H9 (cell line): ENCODE data around the gene GALNT17. TPM values are rescaled to one million over a fixed set of nuclear protein-coding genes. Genes with fewer than 3 reads are reported as not detected.

Experiments used
- DNase-seq: peaks from one replicate; pipeline ENCODE4 v3.0.0-alpha.2; 2017
- H2AFZ ChIP-seq: one replicate; pipeline ENCODE4 v1.6.1; 2013; ENCODE audit warnings: mild to moderate bottlenecking, low read length, control low read depth, moderate library complexity
- H2AK5ac ChIP-seq: 2 replicates; pipeline ENCODE4 v1.6.1; 2013; ENCODE audit warnings: low read length, control low read depth, mixed read lengths; ENCODE audit not compliant: insufficient read length
- H2BK120ac ChIP-seq: one replicate; pipeline ENCODE4 v1.6.1; 2013; ENCODE audit warnings: low read depth, mild to moderate bottlenecking, low read length, control low read depth, inconsistent platforms; ENCODE audit not compliant: poor library complexity, severe bottlenecking
- H2BK12ac ChIP-seq: 2 replicates; pipeline ENCODE4 v1.6.1; 2013; ENCODE audit warnings: low read length, control low read depth, mixed read lengths, low read depth; ENCODE audit not compliant: insufficient read length
- H2BK15ac ChIP-seq: 2 replicates; pipeline ENCODE4 v1.6.1; 2013; ENCODE audit warnings: low read depth, low read length, control low read depth
- H2BK20ac ChIP-seq: one replicate; pipeline ENCODE4 v1.6.1; 2013; ENCODE audit warnings: low read depth, mild to moderate bottlenecking, low read length, control low read depth, inconsistent platforms; ENCODE audit not compliant: poor library complexity, severe bottlenecking
- H2BK5ac ChIP-seq: 2 replicates; pipeline ENCODE4 v1.6.1; 2013; ENCODE audit warnings: low read length, control low read depth, mixed read lengths; ENCODE audit not compliant: insufficient read length
- H3K14ac ChIP-seq: 2 replicates; pipeline ENCODE4 v1.6.1; 2013; ENCODE audit warnings: low read length, control low read depth; ENCODE audit not compliant: insufficient read depth
- H3K18ac ChIP-seq: 2 replicates; pipeline ENCODE4 v1.6.1; 2013; ENCODE audit warnings: low read depth, mild to moderate bottlenecking, mixed read lengths, low read length, control low read depth; ENCODE audit not compliant: insufficient read length
- H3K23ac ChIP-seq: 2 replicates; pipeline ENCODE4 v1.6.1; 2013; ENCODE audit warnings: low read length, control low read depth, mixed read lengths, low read depth; ENCODE audit not compliant: insufficient read length
- H3K23me2 ChIP-seq: 2 replicates; pipeline ENCODE4 v1.6.1; 2013; ENCODE audit warnings: low read depth, mild to moderate bottlenecking, mixed read lengths, low read length, control low read depth; ENCODE audit not compliant: insufficient read length, poor library complexity, severe bottlenecking
- H3K27ac ChIP-seq: 2 replicates; pipeline ENCODE4 v1.5.1; 2013; ENCODE audit warnings: low read length, control low read depth, mixed read lengths, low read depth; ENCODE audit not compliant: insufficient read length
- H3K27me3 ChIP-seq: 2 replicates; pipeline ENCODE4 v1.6.1; 2013; ENCODE audit warnings: low read length, control low read depth, inconsistent platforms; ENCODE audit not compliant: insufficient read depth
- H3K4ac ChIP-seq: 2 replicates; pipeline ENCODE4 v1.6.1; 2013; ENCODE audit warnings: low read depth, mild to moderate bottlenecking, control low read depth, inconsistent platforms, low read length, moderate library complexity
- H3K4me1 ChIP-seq: 2 replicates; pipeline ENCODE4 v1.6.1; 2013; ENCODE audit warnings: low read length, control low read depth, inconsistent platforms; ENCODE audit not compliant: insufficient read depth
- H3K4me2 ChIP-seq: 2 replicates; pipeline ENCODE4 v1.6.1; 2013; ENCODE audit warnings: low read length, control low read depth, mixed read lengths; ENCODE audit not compliant: insufficient read length, insufficient read depth
- H3K56ac ChIP-seq: 2 replicates; pipeline ENCODE4 v1.6.1; 2013; ENCODE audit warnings: low read depth, mild to moderate bottlenecking, mixed read lengths, low read length, control low read depth; ENCODE audit not compliant: insufficient read length
- H3K79me1 ChIP-seq: 2 replicates; pipeline ENCODE4 v1.6.1; 2013; ENCODE audit warnings: low read depth, mild to moderate bottlenecking, moderate library complexity, low read length, control low read depth, inconsistent platforms; ENCODE audit not compliant: insufficient read depth, poor library complexity, severe bottlenecking
- H3K79me2 ChIP-seq: 2 replicates; pipeline ENCODE4 v1.6.1; 2013; ENCODE audit warnings: low read length, control low read depth, inconsistent platforms; ENCODE audit not compliant: insufficient read depth
- H3K9ac ChIP-seq: 2 replicates; pipeline ENCODE4 v1.6.1; 2013; ENCODE audit warnings: low read length, control low read depth, mixed read lengths; ENCODE audit not compliant: insufficient read length; ENCODE audit errors: extremely low read depth
- H3K9me3 ChIP-seq: one replicate; pipeline ENCODE4 v1.6.1; 2013; ENCODE audit warnings: low read depth, low read length, inconsistent platforms; ENCODE audit not compliant: control insufficient read depth
- H3T11ph ChIP-seq: one replicate; pipeline ENCODE4 v1.6.1; 2013; ENCODE audit warnings: mild to moderate bottlenecking, low read length, control low read depth, inconsistent platforms
- H4K20me1 ChIP-seq: one replicate; pipeline ENCODE4 v1.6.1; 2013; ENCODE audit not compliant: control insufficient read depth, insufficient read length, insufficient read depth
- H4K5ac ChIP-seq: 2 replicates; pipeline ENCODE4 v1.6.1; 2013; ENCODE audit warnings: low read depth, mild to moderate bottlenecking, mixed read lengths, low read length, control low read depth; ENCODE audit not compliant: insufficient read length
- H4K8ac ChIP-seq: replicated peaks from 2 replicates; pipeline ENCODE4 v1.6.1; 2013; ENCODE audit warnings: low read length, control low read depth, mixed read lengths, low read depth; ENCODE audit not compliant: insufficient read length
- H4K91ac ChIP-seq: 2 replicates; pipeline ENCODE4 v1.6.1; 2013; ENCODE audit warnings: low read depth, mild to moderate bottlenecking, moderate library complexity, mixed read lengths, low read length, control low read depth; ENCODE audit not compliant: insufficient read length
- H3K27ac Mint-ChIP-seq, 3 experiments: 2 replicates in 2 of 3; 3 replicates in 1 of 3; pipeline ENCODE4 v1.8.0; 2020 to 2021; ENCODE audit warnings: mixed read lengths in 3 of 3, mild to moderate bottlenecking in 1 of 3, moderate library complexity in 1 of 3
- H3K27me3 Mint-ChIP-seq: 2 replicates; pipeline ENCODE4 v1.8.0; 2021; ENCODE audit warnings: low read depth, mild to moderate bottlenecking, moderate library complexity, mixed read lengths
- H3K36me3 Mint-ChIP-seq, 3 experiments: 2 replicates in 2 of 3; 3 replicates in 1 of 3; pipeline ENCODE4 v1.8.0; 2020 to 2021; ENCODE audit warnings: low read depth in 3 of 3, mixed read lengths in 3 of 3; ENCODE audit not compliant: insufficient read depth in 1 of 3
- H3K4me1 Mint-ChIP-seq, 2 experiments: 2 replicates each; pipeline ENCODE4 v1.8.0; 2020; ENCODE audit warnings: mixed read lengths in 2 of 2
- H3K4me3 Mint-ChIP-seq, 2 experiments: 2 replicates in 1 of 2; 3 replicates in 1 of 2; pipeline ENCODE4 v1.8.0; 2020 to 2021; ENCODE audit warnings: mild to moderate bottlenecking in 2 of 2, mixed read lengths in 2 of 2, moderate library complexity in 1 of 2
- H3K9me3 Mint-ChIP-seq, 2 experiments: 2 replicates in 1 of 2; 3 replicates in 1 of 2; pipeline ENCODE4 v1.8.0; 2020; ENCODE audit warnings: mild to moderate bottlenecking in 2 of 2, mixed read lengths in 2 of 2, moderate library complexity in 1 of 2
- CTCF ChIP-seq: fragments of 200-600 bp; sonication (generic); conservative IDR thresholded peaks from 3 replicates; pipeline ENCODE4 v1.8.0; 2021; ENCODE audit warnings: antibody characterized with exemption, mild to moderate bottlenecking
- WGBS: extraction: QIAGEN DNeasy Blood & Tissue Kit; methylation state at CpG from one replicate; pipeline ENCODE4 v1.1.7; 2013; ENCODE audit warnings: missing lambda C conversion rate, low lambda C conversion rate, mixed read lengths; ENCODE audit not compliant: insufficient read length; ENCODE audit errors: extremely low coverage; 5-methylcytosine and 5-hydroxymethylcytosine counted together
- total RNA-seq: library from RNA; stranded (reverse); gene quantifications from 2 replicates; pipeline ENCODE4 v1.2.1, GENCODE V29; 2021

Gene GALNT17
- total RNA-seq, 1 experiment from 2014 or later = 43.2 TPM

- Histone ChIP-seq H3K4me1 (no peaks in the 10 kb centered on the region; the same call in 1 of the 2 replicates), H3K27ac (no peak overlapping the region), H2BK20ac (no peak overlapping the region), H2AFZ (no peak overlapping the region), H3K27me3 (no peaks in the 10 kb centered on the region), H3K9me3 (no peaks in the 10 kb centered on the region), H3K14ac (no peak overlapping the region), H4K91ac (no peak overlapping the region), H3K23ac (no peak overlapping the region), H3K4ac (no peak overlapping the region), H2BK120ac (no peak overlapping the region), H2BK15ac (no peak overlapping the region), H3K18ac (no peak overlapping the region), H3K23me2 (no peaks in the 10 kb centered on the region), H3K79me1 (no peaks in the 10 kb centered on the region), H3T11ph (no peak overlapping the region), H4K8ac (no peak overlapping the region), H3K9ac (no peak overlapping the region), H3K56ac (no peak overlapping the region), H4K20me1 (no peaks in the 10 kb centered on the region), H4K5ac (no peak overlapping the region), H2BK12ac (no peak overlapping the region), H3K4me2 (no peak overlapping the region), H2BK5ac (no peak overlapping the region), H2AK5ac (no peak overlapping the region), H3K79me2 (no peaks in the 10 kb centered on the region)
- no CpG with 5 or more reads among the region's 6 CpGs for WGBS
- H3K27me3 Mint-ChIP-seq = no peaks in the 10 kb centered on the region
- TF ChIP-seq CTCF = no peak
- H3K4me3 Mint-ChIP-seq = no peak overlapping the region
- peak overlapping the region; percentile 36 to 92 (median 86) for H3K27ac Mint-ChIP-seq
- H3K36me3 Mint-ChIP-seq = peaks cover 9 to 37% (median 23%) of the 10 kb centered on the region in 3 experiments; a peak in 6 of 7 replicates
- no peaks in the 10 kb centered on the region for H3K9me3 Mint-ChIP-seq
- peaks cover 11 to 16% of the 10 kb centered on the region in 2 experiments for H3K4me1 Mint-ChIP-seq
- no peak for DNase-seq
Observed at GRCh38 chr7:71486856-71487628, 355.1 kb downstream of the GALNT17 start.
